ENCODE results near the gene RECQL5. TPM values are rescaled to one million over a fixed set of nuclear protein-coding genes. Genes with fewer than 3 reads are reported as not detected.
"Not testable (repeated sequence)": the region's sequence is repeated elsewhere in the genome, so short reads cannot be mapped to it uniquely, and the experiment has no call there.

Gene RECQL5
- polyA plus RNA-seq, 4 donors = 31.6 to 59.3 (median 46.1) TPM

- DNase-seq (ENCODE audit: low read depth in 4 of 4, low spot score in 2 of 4) = no peak
These were observed 70.5 kb downstream of the RECQL5 start for GRCh38 chr17:75596320-75597087.

- no peak for DNase-seq (ENCODE audit: low read depth in 4 of 4, low spot score in 2 of 4)
These were observed 71.0 kb downstream of the RECQL5 start for GRCh38 chr17:75595920-75596313.

GRCh38 chr17:75595284-75595919 is 71.6 kb downstream of the RECQL5 start:
- DNase-seq (ENCODE audit: low read depth in 4 of 4, low spot score in 2 of 4) = no peak

GRCh38 chr17:75594499-75595283 is 72.3 kb downstream of the RECQL5 start:
- no peak for DNase-seq (ENCODE audit: low read depth in 4 of 4, low spot score in 2 of 4)

GRCh38 chr17:75593430-75593829 is 73.5 kb downstream of the RECQL5 start:
- not testable (repeated sequence) for DNase-seq (ENCODE audit: low read depth in 4 of 4, low spot score in 2 of 4)

GRCh38 chr17:75592348-75593020 is 74.5 kb downstream of the RECQL5 start:
- DNase-seq (ENCODE audit: low read depth in 4 of 4, low spot score in 2 of 4) = no peak

GRCh38 chr17:75591722-75592302 is 75.1 kb downstream of the RECQL5 start:
- DNase-seq (ENCODE audit: low read depth in 4 of 4, low spot score in 2 of 4) = no peak

- DNase-seq (ENCODE audit: low read depth in 4 of 4, low spot score in 2 of 4) = no peak
These were observed 75.9 kb downstream of the RECQL5 start for GRCh38 chr17:75590849-75591721.

- DNase-seq (ENCODE audit: low read depth in 4 of 4, low spot score in 2 of 4) = no peak
These were observed 76.6 kb downstream of the RECQL5 start for GRCh38 chr17:75590314-75590761.

GRCh38 chr17:75589919-75590303 is 77.0 kb downstream of the RECQL5 start:
- DNase-seq (ENCODE audit: low read depth in 4 of 4, low spot score in 2 of 4) = no peak

GRCh38 chr17:75589012-75589918 is 77.7 kb downstream of the RECQL5 start:
- DNase-seq (ENCODE audit: low read depth in 4 of 4, low spot score in 2 of 4) = peak; percentile 36 to 84 (median 80)

- peak in 2 of 4 donors; percentile 31 to 36 for DNase-seq (ENCODE audit: low read depth in 4 of 4, low spot score in 2 of 4)
These were observed 78.3 kb downstream of the RECQL5 start for GRCh38 chr17:75588596-75589011.

GRCh38 chr17:75587675-75588595 is 79.0 kb downstream of the RECQL5 start, which contains the start of gene MYO15B:
TSS of gene MYO15B (plus strand) at chr17:75587800. CDS start at chr17:75588058, 258 bp downstream.
- peak; percentile 19 to 56 (median 42) for DNase-seq (ENCODE audit: low read depth in 4 of 4, low spot score in 2 of 4)

GRCh38 chr17:75584849-75585175 is 82.1 kb downstream of the RECQL5 start:
- no peak for DNase-seq (ENCODE audit: low read depth in 4 of 4, low spot score in 2 of 4)

GRCh38 chr17:75583197-75583596 is 83.8 kb downstream of the RECQL5 start:
- DNase-seq (ENCODE audit: low read depth in 4 of 4, low spot score in 2 of 4) = not testable (repeated sequence)

GRCh38 chr17:75581121-75581725 is 85.7 kb downstream of the RECQL5 start:
- not testable (repeated sequence) for DNase-seq (ENCODE audit: low read depth in 4 of 4, low spot score in 2 of 4)

All from left renal cortex interstitium (tissue), 4 donors.